ENCODE results near the gene SELENOO.

Gene SELENOO

DNA sequence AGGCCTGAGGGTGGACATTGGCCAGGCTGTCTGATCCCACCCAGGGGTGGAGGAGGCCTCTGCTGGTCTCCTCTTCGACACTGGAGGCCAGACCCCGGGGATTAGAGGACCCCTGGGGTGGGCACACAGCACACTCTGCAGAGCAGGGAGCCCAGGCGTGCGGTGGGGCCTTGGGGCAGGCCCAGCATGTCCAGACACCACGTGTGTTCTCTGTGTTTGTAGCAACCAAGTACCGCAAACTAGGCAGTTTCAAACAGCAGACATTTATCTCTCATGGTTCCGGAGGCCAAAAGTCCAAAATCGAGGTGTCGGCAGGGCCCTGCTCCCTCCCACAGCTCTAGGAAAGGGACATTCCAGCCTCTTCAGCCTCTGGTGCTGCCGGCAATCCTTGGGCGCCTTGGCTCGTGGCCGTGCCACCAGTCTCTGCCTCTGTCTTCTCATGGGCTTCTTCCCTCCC, 28.8 kb upstream of the SELENOO start:
- in situ Hi-C loops (cut with MboI; ENCODE audit: low sequenced_read_pairs) = no loop called here

DNA sequence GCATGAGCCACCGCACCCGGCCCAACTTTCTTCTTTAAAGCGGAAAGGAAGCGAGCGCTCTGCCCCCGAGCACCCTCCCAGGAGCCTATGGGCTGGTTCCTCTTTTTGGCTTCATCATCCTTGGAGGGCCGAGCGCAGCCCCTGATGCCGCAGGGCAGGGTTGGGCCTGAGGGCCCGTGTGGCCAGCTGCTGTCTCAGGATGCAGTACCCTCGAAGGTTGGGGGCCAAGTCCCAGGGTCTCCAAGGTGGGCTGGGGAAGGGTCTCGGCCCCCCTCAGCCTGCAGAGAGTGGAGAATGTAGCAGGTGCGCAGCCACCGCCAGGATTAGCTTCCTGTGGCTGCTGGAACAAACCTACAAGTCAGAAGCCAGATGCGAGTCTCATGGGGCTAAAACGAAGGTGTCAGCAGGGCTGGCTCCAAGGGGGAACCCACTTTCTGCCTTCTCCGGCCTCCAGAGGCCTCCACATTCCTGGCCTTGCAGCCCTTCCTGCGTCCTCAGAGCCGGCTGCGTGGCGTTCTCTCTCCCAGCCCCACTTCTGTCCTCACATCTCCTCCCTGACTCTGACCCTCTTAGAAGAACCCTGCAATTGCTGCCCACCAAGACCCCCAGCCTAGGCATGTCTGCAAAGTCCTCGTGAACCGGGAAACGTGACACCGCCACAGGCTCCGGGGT, 27.4 kb upstream of the SELENOO start:
- in situ Hi-C loops (cut with MboI; ENCODE audit: low sequenced_read_pairs) = no loop called here

DNA sequence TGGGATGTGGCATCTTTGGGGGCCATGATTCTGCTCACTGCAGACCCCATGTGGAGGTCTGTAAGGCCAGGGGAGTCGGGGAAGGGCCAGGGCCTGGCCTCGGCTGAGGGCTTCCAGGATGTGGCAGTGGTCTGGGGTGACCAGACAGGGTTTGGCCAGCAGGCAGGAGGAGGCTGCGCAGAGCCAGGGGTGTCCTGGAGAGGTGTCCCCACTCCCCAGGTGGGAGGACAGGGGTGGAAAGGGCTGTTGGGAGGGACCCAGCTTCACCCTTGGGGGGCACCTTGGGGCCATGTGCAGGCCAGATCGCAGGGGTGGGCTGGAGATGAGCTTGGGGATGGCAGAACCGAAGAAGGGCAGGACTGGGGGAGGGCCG, 26.8 kb upstream of the SELENOO start:
- in situ Hi-C loops (cut with MboI; ENCODE audit: low sequenced_read_pairs) = no loop called here

DNA sequence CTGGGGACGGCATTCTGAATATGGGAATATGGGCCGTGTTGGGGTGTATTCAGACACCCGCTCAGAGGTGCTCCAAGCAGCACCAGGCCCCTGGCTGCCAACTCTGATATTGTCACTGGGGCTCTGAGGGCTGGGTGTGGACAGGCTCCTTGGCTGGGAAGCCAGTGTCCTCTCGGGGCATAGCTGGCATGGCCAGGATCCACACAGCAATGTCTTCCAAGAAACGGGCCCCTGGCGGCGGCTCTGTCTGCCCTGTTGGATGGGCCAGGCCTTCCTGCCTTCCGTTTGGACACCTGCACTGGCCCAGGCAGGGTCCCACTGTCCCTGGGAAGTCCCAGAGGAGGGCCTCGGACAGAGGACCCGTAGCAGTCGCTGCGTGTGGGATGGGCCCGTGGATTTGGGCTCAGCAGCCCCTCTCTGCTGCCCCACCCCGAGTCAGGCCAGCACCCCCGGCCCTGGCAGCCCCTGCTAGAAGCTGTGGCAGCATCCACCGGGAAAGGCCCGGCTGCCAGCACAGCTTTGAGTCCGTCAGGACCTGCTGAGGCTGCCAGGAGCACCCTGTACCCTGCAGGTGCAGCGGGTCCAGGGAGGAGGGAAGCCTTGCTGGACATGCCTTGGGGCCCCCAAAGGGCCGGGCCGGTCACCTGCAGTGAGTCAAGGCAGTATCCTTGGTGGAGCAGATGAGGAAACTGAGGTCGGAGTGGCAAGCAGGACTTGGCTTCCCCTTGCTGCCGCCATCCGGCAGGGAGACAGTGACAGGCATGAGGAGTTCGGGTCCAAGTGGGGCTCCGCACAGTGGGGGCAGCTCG, 26.2 kb upstream of the SELENOO start:
- in situ Hi-C loops (cut with MboI; ENCODE audit: low sequenced_read_pairs) = no loop called here

DNA sequence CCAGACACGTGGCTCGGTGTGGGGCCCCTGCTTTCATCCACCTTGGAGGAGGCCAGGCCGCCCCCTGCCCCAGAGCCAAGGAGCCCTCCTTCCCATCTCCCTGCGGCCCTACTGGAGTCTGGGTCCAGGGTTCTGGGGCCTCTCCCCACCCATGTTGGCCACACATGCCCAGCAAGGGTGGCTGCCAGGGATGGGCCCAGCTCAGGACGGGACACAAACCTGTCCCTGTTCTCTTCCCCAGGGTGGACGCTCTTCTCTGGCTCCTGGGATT, 25.7 kb upstream of the SELENOO start:
- in situ Hi-C loops (cut with MboI; ENCODE audit: low sequenced_read_pairs) = no loop called here

DNA sequence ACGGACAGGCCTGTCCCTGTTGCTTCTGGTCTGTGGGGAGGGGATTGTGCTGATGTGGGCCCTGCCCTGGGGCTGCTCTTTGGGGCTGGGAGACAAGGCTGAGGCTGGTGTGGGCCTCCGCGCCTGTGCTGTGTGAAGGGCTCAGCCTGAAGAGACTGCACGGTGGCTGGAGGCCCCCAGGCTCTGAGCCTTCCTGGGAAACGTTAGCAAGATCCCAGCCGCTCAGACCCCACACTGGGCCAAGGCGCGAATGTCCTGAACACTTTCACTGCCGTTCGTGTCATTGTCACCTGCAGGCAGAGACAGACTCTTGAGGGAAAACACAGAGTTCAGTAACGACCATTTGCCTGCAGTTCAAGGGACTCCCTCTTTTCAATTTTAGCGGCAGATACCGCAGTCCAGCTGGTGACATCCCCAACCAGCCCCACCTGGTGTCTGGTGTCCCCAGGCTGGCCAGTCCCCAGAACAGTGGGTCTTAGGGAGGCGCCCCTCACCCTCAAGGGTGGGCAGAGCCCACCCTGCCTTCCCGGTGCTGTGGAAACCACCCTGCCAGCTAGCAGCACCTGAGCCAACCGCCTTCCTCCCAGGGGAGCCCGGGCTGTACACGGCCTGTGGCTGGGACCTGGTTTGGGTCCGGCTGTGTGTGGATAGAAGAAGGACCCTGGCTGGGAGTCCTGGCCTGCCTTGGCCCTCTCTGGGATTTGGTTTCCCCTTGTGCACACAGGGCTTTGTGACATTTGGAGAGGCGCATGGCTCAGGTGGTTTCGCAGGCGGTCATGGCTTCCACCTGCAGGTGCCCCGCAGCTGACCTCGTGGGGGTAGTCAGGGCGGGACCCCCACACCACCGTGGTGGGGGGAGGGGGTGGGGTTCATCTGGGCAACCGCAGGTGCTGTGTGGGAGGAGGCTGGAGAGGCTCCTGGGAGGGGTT, 24.6 kb upstream of the SELENOO start:
- in situ Hi-C loops (cut with MboI; ENCODE audit: low sequenced_read_pairs) = no loop called here

DNA sequence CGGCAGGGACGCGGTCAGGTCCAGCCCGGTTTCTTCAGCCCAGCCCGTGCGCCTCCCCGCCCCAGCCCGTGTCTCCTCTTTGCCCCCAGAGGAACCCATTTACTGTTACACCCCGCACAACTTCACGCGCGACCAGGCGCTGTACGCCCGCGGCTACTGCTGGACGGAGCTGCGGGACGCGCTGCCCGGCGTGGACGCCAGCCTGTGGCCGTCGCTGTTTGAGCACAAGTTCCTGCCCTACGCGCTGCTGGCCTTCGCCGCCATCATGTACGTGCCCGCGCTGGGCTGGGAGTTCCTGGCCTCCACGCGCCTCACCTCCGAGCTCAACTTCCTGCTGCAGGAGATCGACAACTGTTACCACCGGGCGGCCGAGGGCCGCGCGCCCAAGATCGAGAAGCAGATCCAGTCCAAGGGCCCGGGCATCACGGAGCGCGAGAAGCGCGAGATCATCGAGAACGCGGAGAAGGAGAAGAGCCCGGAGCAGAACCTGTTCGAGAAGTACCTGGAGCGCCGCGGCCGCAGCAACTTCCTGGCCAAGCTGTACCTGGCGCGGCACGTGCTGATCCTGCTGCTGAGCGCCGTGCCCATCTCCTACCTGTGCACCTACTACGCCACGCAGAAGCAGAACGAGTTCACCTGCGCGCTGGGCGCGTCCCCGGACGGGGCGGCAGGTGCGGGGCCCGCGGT, 23.8 kb upstream of the SELENOO start:
- in situ Hi-C loops (cut with MboI; ENCODE audit: low sequenced_read_pairs) = no loop called here

DNA sequence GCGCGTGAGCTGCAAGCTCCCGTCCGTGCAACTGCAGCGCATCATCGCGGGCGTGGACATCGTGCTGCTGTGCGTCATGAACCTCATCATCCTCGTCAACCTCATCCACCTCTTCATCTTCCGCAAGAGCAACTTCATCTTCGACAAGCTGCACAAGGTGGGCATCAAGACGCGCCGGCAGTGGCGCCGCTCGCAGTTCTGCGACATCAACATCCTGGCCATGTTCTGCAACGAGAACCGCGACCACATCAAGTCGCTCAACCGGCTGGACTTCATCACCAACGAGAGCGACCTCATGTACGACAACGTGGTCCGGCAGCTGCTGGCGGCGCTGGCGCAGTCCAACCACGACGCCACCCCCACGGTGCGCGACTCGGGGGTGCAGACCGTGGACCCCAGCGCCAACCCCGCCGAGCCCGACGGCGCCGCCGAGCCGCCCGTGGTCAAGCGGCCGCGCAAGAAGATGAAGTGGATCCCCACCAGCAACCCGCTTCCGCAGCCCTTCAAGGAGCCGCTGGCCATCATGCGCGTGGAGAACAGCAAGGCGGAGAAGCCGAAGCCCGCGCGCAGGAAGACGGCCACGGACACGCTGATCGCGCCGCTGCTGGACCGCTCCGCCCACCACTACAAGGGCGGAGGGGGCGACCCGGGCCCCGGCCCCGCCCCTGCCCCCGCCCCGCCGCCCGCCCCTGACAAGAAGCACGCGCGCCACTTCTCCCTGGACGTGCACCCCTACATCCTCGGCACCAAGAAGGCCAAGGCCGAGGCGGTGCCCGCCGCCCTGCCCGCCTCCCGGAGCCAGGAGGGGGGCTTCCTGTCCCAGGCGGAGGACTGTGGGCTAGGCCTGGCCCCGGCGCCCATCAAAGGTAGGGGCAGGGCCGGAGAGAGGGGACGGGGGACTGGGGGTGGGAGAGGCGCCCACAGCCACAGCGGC, 23.0 kb upstream of the SELENOO start:
- in situ Hi-C loops (cut with MboI; ENCODE audit: low sequenced_read_pairs) = no loop called here

DNA sequence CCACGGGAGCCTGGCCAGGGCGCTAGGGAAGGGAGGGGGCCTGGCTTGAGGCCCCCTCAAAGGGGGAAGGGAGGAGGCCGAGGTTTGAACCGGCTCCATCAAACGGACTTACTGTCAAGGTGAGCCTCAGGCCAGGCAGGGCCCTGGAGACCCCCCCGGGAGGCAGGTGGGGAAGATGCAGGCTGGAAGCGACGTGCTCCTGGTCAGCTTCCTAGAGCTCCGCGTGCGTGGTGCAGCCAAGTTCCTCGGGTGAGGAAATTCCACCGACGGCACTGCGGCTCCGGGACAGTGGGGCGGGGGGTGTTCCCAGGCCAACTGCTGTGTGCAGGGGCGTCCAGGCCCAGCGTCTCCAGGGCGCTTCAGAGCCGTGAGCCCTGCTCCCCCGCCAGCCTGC, 22.3 kb upstream of the SELENOO start:
- in situ Hi-C loops (cut with MboI; ENCODE audit: low sequenced_read_pairs) = no loop called here

DNA sequence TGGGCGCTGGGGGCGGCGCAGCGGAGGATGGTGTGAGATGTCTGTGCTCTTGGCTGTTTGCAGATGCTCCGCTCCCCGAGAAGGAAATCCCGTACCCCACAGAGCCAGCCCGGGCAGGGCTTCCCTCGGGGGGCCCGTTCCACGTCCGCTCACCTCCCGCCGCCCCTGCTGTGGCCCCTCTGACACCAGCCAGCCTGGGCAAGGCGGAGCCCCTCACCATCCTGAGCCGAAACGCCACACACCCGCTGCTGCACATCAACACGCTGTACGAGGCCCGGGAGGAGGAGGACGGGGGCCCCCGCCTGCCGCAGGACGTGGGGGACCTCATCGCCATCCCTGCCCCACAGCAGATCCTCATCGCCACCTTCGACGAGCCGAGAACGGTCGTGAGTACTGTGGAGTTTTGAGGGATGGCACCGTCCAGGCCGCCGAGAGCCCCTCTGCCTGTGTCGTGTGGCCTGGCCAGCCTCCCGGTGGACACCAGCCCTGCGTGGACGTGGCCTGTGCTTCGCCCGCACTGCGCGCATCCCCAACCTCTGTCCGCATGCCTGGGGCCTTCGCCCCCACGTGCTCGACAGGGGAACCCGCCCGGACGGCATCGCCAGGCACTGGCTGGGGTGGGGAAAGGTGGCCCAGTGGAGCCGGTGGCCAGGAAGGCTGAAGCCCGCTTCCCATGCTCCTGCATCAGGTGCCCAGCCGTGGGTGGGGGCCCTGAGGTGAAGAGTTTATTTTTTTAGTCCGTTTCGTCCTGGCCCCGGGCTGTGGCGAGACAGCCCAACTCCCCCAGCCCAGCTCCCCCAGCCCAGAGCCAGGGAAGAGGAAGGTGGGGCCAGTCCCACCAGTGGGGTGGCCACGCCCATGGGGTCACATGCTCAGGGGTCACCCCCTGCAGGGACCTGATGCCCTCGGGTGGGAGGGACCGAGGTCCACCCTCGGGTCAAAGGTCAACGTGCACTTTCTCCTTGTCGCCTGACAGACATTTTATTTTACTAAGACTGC, 21.6 kb upstream of the SELENOO start:
- in situ Hi-C loops (cut with MboI; ENCODE audit: low sequenced_read_pairs) = no loop called here

DNA sequence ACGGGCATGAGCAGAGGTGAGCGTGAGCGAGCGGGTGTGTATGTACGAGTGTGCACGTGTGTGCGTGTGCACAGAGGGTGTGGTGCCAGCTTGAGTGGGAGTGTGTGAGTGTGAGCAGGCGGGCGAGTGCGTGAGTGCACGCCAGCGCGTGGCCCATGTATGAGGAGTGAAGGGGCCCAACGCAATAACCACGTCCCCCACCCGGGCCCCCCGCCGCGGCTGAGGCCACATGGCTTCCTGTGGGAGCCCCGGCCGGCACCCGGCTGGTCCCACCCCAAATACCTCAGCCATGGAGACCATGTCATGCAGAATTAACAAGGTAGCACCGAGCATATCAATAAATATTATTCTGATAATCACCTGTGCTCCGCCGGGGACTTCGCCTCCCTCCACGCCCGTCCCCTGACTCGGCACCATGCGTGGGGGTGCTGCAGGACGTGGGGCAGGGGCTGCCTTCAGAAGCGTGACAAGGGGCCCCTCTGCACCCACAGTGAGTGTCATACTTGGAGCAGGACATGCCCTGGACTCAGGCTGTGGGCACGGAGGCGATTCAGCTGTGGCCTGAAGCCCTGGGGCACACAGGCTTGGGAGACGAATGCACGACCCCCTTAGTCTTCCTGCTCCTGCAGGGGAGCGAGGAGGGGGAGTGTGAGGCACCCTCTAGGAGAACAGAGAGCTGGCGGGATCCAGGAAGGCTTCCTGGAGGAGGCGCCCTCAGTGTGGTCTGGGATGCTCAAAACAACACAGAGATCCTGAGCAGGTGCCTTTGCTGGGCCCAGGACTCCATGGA, 20.7 kb upstream of the SELENOO start:
- in situ Hi-C loops (cut with MboI; ENCODE audit: low sequenced_read_pairs) = no loop called here

DNA sequence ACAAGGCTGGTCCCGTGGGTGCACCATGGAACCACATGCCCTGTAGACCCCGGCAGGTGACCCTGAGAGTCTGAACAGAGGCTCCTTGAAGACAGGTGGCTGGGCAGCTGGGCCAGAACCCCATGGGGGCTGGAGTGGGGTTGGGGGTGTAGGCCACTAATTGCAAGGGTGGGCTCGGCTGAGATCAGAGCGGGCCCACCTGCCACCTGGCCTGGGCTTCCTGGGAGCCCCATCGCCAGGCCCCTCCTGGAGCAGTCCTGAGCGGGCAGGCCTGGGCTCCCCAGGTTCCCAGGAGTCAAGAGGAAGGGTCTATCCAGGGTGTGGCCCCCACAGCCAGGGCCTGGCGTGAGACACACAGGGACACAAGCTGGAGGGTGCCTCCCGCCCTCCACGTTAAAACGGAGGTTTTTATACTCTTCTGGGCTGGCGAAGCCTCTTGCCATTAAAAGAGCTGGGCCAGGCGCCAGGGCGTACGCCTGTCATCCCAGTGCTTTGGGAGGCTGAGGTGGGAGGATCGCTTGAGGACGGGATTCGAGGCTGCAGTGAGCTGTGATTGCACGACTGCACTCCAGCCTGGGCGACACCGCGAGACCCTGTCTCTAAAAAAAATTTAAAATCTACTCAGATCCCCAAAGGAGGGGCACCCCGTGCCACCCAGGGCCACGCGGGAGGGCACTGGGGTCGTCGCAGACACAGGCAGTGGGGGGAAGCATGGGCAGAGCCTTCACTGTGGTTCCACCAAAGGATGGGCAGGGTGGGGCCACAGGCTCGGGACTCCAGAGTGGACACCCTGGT, 19.9 kb upstream of the SELENOO start:
- in situ Hi-C loops (cut with MboI; ENCODE audit: low sequenced_read_pairs) = no loop called here

DNA sequence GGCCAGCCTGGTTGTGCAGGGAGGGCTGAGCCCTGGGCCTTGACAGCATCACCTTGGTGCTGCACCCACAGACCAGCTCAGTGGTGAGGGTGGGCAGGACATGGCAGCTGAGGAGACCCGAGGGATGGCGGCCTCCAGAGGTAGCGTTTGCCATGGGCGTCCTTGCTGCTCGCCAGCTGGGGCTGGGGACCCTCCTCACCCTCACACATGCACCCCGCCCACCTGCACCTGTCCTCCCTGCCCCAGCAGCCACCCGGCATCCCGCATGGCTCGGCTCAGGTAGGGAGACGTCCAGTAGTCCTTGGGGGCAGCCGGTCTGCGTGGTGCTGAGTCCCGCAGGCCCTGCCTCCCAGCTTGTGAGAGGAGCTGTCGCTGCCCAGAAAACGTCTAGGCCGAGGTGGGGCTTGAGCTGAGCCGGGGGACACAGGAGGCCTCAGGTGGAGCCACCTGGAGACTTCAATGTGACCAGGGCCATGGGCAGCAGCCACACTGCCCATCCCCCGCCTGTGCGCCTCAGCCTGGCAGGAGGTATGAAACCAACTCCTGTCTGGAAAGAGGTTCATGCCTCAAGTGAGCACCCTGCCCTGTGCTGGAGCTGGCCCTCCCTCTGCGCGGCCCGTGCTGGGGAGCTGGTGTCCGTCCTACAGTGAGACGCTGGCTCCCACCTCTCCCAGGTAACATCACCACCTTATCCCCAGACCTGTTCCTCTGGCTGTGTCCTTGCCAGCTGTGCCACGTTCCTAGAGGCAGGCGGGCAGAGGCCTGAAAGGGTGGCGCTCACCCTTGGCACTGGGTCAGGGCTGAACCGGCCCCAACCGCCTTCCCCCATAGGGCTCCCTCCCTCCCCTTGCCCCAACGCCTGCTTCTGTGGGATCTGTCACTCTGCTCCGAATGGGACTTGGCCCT, 18.4 kb upstream of the SELENOO start:
- in situ Hi-C loops (cut with MboI; ENCODE audit: low sequenced_read_pairs) = no loop called here

DNA sequence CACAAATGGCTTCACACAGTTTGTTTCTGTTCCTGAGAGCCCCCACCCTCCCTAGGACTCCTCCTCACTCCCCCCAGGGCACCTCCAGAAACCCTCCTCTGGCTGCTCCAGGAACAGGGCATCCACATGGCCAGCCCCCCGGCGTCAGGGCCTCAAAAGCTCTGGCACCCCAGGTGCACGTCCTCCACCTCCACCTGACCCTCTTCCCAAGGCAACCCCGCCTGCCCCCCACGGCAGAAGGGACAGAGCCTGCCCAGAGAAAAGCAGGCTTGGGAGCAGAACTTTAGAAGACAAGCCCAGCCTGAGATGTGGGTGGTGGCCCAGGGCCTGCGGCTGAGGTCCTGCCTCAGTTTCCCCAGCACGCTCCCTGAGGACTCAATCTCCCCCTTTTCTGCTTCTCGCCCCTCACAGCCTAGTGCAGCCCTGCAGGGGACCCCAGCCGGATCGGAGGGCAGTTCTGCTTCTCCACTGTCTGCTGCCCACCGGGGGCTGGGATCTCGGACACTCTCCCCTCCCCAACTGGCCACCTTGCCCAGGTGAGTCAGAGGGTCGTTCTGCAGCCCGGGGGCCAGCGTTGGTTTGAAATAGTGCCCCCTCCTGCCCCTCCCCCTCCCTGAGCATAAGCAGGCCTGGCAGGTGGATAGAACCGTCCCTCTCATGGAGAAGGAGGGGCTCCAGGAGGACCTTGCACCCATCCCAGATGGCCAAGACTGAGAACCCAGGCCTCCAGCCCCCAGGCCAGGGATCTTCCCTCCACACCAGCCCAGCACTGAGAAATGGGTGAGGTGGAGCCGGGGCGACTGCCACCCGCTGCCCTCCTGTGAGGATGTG, 17.5 kb upstream of the SELENOO start:
- in situ Hi-C loops (cut with MboI; ENCODE audit: low sequenced_read_pairs) = no loop called here
